K562 (cell line): Measurements from ENCODE around the gene PDCD10. TPM values are rescaled to one million over a fixed set of nuclear protein-coding genes. Genes with fewer than 3 reads are reported as not detected.

Experiments
- ARNT ChIP-seq, 2 experiments: fragments of 450-650 bp; IDR thresholded peaks; 2 replicates each; pipeline ENCODE4 v1.6.1; 2016; ENCODE audit warnings: mild to moderate bottlenecking in 1 of 2
- HMG20A ChIP-seq: fragments of 450-650 bp; formaldehyde crosslinking; conservative IDR thresholded peaks from 2 replicates; pipeline ENCODE4 v1.4.0; 2020; ENCODE audit warnings: mild to moderate bottlenecking, mixed read lengths
- HMGN3 ChIP-seq: IDR thresholded peaks from 2 replicates; pipeline ENCODE4 v1.6.1; 2011; ENCODE audit warnings: borderline replicate concordance, low read depth, mild to moderate bottlenecking, mixed read lengths, low read length; ENCODE audit not compliant: insufficient read length; ENCODE audit errors: extremely low read depth
- HNRNPUL1 ChIP-seq: fragments of 200-400 bp; formaldehyde crosslinking; IDR thresholded peaks from 2 replicates; pipeline ENCODE4 v1.6.1; 2017; ENCODE audit warnings: low read length
- IRF1 ChIP-seq: sonication (generic); formaldehyde crosslinking; IDR thresholded peaks from 2 replicates; pipeline ENCODE4 v1.8.0; 2022; ENCODE audit warnings: missing genetic modification reagents, mild to moderate bottlenecking, borderline replicate concordance
- LCOR ChIP-seq: sonication (generic); formaldehyde crosslinking; IDR thresholded peaks from 2 replicates; pipeline ENCODE4 v1.8.0; 2022; ENCODE audit warnings: mild to moderate bottlenecking, missing genetic modification reagents
- MAFF ChIP-seq: IDR thresholded peaks from 2 replicates; pipeline ENCODE4 v1.6.1; 2012; ENCODE audit warnings: low read length, improper control_type of control experiment
- MEIS2 ChIP-seq: fragments of 450-650 bp; IDR thresholded peaks from 2 replicates; pipeline ENCODE4 v1.6.1; 2014; ENCODE audit warnings: mild to moderate bottlenecking; ENCODE audit not compliant: partially characterized antibody
- POLR2B ChIP-seq: fragments of 450-650 bp; IDR thresholded peaks from 2 replicates; pipeline ENCODE4 v1.6.1; 2018; ENCODE audit warnings: low read depth; ENCODE audit not compliant: partially characterized antibody
- POU5F1 ChIP-seq: fragments of 150-350 bp; IDR thresholded peaks from 2 replicates; pipeline ENCODE4 v1.6.1; 2014; ENCODE audit warnings: borderline replicate concordance, low read length, low read depth, mild to moderate bottlenecking; ENCODE audit not compliant: partially characterized antibody
- PTRF ChIP-seq: fragments of 450-650 bp; IDR thresholded peaks from 2 replicates; pipeline ENCODE4 v1.6.1; 2016; ENCODE audit warnings: mild to moderate bottlenecking, missing genetic modification characterization, missing compliant biosample characterization
- RBBP5 ChIP-seq: fragments of 200-600 bp; sonication (generic); IDR thresholded peaks from 2 replicates; pipeline ENCODE4 v1.6.1; 2012; ENCODE audit warnings: borderline replicate concordance, mild to moderate bottlenecking, low read length, control low read depth, inconsistent platforms; ENCODE audit not compliant: insufficient read depth, poor library complexity, severe bottlenecking
- SMAD1 ChIP-seq: fragments of 150-350 bp; IDR thresholded peaks from 2 replicates; pipeline ENCODE4 v1.6.1; 2014; ENCODE audit warnings: low read length, low read depth; ENCODE audit not compliant: partially characterized antibody
- TCF7L2 ChIP-seq: fragments of 150-350 bp; IDR thresholded peaks from 2 replicates; pipeline ENCODE4 v1.6.1; 2016; ENCODE audit warnings: low read depth, mild to moderate bottlenecking, low read length, moderate library complexity
- TGIF2 ChIP-seq: sonication (generic); formaldehyde crosslinking; IDR thresholded peaks from 2 replicates; pipeline ENCODE4 v1.8.1; 2022; ENCODE audit warnings: mild to moderate bottlenecking, missing genetic modification reagents, moderate library complexity
- ZBTB33 ChIP-seq: sonication (generic); formaldehyde crosslinking; IDR thresholded peaks from 2 replicates; pipeline ENCODE4 v1.8.1; 2023; ENCODE audit warnings: mild to moderate bottlenecking, missing genetic modification reagents
- ZFPM2 ChIP-seq: fragments of 250-450 bp; sonication (Bioruptor Pico); IDR thresholded peaks from 2 replicates; pipeline ENCODE4 v1.5.1; 2022; ENCODE audit warnings: mild to moderate bottlenecking
- ZNF24 ChIP-seq: fragments of 450-650 bp; IDR thresholded peaks from 2 replicates; pipeline ENCODE4 v1.6.1; 2016
- polyA plus RNA-seq, 8 experiments: library from polyadenylated mRNA; depleted of rRNA in 4 of 8; stranded (reverse) in 5 of 8; unstranded in 3 of 8; fragments of >200 nt; fragmentation: Nextera tagmentation in 2 of 8; fragmentation: Illumina TruSeq in 1 of 8; extraction: Ambion mirVana in 2 of 8; extraction: Trizol in 1 of 8; gene quantifications; 2 replicates each; pipeline versions ENCODE4 v1.2.1 to v1.2.3, GENCODE V29; 2011 to 2014; ENCODE audit warnings: inconsistent platforms in 1 of 8, missing spikeins in 1 of 8
- total RNA-seq, 7 experiments: library from RNA; depleted of rRNA in 6 of 7; stranded (reverse); fragments of >200 nt in 6 of 7; fragmentation: Illumina TruSeq in 2 of 7; extraction: Trizol in 2 of 7; gene quantifications; 2 replicates each; pipeline versions ENCODE4 v1.2.1 to v1.2.3, GENCODE V29; 2011 to 2021; ENCODE audit warnings: low replicate concordance in 1 of 7
- TF ChIP-seq, protein P1 (sequence below): fragments of 250-450 bp; sonication (Bioruptor Pico); IDR thresholded peaks from 2 replicates; pipeline ENCODE4 v1.8.0; 2021; ENCODE audit warnings: moderate library complexity, mild to moderate bottlenecking, inconsistent platforms
- TF ChIP-seq, protein P2 (sequence below): IDR thresholded peaks from 2 replicates; pipeline ENCODE4 v1.6.1; 2011; ENCODE audit warnings: borderline replicate concordance, low read depth, mild to moderate bottlenecking, moderate library complexity, low read length; ENCODE audit not compliant: insufficient read depth, poor library complexity, severe bottlenecking
- TF ChIP-seq, protein P3 (sequence below): fragments of 250-450 bp; sonication (Bioruptor Pico); IDR thresholded peaks from 2 replicates; pipeline ENCODE4 v1.5.0; 2020; ENCODE audit warnings: mild to moderate bottlenecking, borderline replicate concordance

The PDCD10 gene
- total and polyA plus RNA-seq, 9 of the 15 experiments (the other 6 are each of a cell fraction or from before 2014, with no cell fraction given): 121 to 476 (median 232) TPM

DNA sequence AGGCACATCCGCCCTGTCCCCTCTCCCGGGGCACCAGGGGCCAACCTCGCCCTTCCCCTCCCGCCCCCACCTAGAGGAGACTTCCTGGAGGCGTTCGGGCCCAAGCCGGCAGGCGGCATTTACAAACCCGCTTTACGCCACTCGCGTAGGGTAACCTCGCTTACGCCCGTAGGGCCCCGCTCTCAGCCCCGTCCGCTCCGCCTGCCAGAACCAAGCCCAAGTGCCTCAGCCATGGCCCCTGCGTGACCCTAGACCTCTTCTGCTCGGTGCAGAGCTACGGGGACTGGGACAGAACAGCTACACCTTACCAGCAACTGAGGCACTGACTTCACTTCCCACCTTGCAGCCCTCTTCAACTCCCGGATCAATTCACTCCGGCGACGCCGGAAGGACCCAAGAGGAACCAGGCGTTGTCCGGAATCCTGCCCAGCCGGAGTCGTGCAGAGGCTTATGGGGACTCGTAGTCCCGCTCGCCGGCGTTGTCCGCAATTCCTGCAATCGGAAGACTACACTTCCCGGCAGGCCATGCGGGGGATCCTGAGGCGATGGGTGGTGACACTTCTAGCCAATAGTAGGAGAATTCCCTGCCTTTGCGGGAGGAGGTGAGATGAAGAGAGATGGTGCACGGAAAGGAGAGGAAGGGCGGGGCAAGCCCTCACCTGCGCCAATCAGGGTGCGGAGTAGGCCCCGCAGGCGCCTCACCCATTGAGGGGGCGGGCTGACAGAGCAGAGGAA is at the start of gene PDCD10 (continued):
- TF ChIP-seq POU5F1 (peak; percentile 55), MEIS2 (peak; percentile 50), MAFF (no peak), PTRF (tag) (no peak), TCF7L2 (no peak), ZBTB33 (CRISPR knock-in tag) (peak; percentile 59; the same call in 1 of the 2 replicates), RBBP5 (peak; percentile 58), HNRNPUL1 (no peak), SMAD1 (no peak), ZFPM2 (CRISPR knock-in tag) (no peak), ARNT (IDR thresholded peaks at IDR 0.05) (no peak), POLR2B (peak; percentile 83), ZNF24 (peak; percentile 98), HMG20A (CRISPR knock-in tag) (no peak), LCOR (CRISPR knock-in tag) (peak; percentile 2; the same call in 1 of the 2 replicates), HMGN3 (peak; percentile 11), TGIF2 (CRISPR knock-in tag) (no peak), IRF1 (CRISPR knock-in tag) (no peak)
- TF ChIP-seq, protein P1, sequence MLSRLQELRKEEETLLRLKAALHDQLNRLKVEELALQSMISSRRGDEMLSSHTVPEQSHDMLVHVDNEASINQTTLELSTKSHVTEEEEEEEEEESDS (CRISPR knock-in tag): no peak
- TF ChIP-seq, protein P2, sequence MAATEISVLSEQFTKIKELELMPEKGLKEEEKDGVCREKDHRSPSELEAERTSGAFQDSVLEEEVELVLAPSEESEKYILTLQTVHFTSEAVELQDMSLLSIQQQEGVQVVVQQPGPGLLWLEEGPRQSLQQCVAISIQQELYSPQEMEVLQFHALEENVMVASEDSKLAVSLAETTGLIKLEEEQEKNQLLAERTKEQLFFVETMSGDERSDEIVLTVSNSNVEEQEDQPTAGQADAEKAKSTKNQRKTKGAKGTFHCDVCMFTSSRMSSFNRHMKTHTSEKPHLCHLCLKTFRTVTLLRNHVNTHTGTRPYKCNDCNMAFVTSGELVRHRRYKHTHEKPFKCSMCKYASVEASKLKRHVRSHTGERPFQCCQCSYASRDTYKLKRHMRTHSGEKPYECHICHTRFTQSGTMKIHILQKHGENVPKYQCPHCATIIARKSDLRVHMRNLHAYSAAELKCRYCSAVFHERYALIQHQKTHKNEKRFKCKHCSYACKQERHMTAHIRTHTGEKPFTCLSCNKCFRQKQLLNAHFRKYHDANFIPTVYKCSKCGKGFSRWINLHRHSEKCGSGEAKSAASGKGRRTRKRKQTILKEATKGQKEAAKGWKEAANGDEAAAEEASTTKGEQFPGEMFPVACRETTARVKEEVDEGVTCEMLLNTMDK: peak; percentile 30
- TF ChIP-seq, protein P3, sequence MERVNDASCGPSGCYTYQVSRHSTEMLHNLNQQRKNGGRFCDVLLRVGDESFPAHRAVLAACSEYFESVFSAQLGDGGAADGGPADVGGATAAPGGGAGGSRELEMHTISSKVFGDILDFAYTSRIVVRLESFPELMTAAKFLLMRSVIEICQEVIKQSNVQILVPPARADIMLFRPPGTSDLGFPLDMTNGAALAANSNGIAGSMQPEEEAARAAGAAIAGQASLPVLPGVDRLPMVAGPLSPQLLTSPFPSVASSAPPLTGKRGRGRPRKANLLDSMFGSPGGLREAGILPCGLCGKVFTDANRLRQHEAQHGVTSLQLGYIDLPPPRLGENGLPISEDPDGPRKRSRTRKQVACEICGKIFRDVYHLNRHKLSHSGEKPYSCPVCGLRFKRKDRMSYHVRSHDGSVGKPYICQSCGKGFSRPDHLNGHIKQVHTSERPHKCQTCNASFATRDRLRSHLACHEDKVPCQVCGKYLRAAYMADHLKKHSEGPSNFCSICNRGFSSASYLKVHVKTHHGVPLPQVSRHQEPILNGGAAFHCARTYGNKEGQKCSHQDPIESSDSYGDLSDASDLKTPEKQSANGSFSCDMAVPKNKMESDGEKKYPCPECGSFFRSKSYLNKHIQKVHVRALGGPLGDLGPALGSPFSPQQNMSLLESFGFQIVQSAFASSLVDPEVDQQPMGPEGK (CRISPR knock-in tag): no peak
